GM18505 (cell line): Measurements from ENCODE around the gene DGKD.
A peak's percentile ranks its signal among the peaks of the same experiment; 100 is the strongest.

Source experiments
- ATAC-seq: cut with Tn5 transposase; IDR thresholded peaks from one replicate; pipeline ENCODE4 v1.9.1; 2021; ENCODE audit not compliant: unreplicated experiment
- POLR2A ChIP-seq: IDR thresholded peaks from 4 replicates; pipeline ENCODE4 v1.6.1; 2011; ENCODE audit warnings: borderline replicate concordance; ENCODE audit not compliant: insufficient read depth, insufficient read length; ENCODE audit errors: extremely low read depth

The DGKD gene

DNA sequence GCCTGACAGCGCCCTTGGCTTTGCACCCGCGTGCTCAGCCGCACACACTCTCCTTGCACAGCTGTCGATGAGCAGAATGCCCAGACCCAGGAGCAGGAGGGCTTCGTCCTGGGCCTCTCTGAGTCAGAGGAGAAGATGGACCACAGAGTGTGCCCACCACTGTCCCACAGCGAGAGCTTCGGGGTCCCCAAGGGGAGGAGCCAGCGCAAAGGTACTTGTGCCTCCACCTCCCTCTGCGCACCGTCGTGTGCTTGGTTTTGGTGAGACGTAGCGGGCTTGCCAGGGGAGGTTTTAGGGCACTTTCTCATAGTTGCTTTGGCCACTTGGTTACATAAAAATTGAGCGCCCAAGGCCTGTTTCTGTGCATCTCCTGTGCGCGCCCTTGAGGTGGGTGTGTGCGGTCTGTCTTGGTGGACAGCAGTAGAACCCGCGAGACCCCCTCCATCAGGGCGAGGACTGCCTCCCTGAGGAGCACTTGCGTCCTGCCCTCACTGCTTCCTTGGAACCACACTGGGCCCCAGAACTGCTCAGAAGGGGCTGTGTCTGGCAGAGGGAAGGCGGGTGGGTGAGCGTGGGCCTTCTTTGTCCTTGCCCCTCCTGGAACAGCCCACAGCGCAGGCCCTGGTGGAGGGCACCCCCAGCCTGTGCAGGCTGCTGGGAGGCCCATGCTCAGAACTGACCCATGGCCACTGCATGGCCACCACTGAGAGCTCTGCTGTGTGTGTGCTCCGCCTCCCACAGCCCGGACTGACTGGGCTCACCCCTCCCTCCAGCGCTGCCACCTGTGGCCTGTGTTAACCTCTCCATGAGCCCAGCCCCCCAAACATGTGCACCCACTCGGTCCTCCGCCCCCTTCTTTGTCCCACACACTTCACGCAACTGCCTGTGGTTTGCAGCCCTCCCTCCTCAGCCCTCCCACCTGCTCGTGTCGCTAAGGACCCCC lies 95.9 kb downstream of the DGKD start:
- no peak for ATAC-seq
- TF ChIP-seq POLR2A = no peak

DNA sequence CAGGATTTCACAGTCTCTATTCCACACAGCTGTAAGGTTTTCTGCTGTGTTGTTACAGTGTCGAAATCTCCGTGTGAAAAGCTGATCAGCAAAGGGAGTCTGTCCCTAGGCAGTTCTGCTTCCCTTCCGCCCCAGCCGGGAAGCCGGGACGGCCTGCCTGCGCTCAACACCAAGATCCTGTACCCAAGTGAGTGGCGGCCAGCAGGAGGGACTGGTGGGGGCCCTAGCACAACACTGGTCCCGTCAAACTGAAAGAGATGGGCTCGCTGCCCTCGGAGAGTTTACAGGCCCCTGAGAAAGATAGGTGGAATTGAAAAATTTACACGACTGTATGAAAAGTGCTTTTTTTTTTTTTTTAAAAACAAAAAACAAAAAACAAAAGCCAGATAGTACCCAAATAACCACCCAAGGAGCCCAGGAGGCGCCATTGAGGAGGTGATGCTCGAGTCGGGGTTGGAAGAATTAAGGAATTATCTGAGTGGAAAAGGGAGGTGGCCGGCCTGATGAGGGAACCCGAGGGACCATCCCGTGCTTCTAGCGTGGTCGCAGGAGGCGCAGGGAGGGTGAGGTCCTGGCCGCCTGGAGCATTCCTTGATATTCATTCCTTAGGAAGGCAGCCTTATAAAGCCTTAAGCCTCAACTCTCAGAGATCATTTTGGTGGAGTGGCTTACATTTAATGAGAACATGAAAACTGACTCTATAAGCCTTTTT lies 96.7 kb downstream of the DGKD start:
- ATAC-seq = no peak
- no peak for TF ChIP-seq POLR2A

DNA sequence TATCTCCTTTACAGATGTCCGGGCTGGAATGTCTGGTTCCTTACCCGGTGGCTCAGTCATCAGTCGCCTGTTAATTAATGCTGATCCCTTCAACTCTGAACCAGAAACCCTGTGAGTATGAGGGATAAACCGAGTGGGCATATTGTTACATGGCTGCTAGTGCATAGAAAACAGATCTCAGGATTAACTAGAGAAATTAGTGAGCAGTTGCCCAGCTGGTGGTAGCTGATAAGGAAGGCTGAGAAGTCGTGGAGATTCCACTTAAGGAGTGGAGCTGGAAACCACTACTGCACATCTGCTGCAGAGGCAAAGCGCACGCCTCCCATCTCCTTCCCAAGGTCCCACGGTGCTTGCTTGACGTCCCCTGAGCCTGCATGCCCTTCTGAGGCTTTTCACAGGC lies 97.7 kb downstream of the DGKD start:
- no peak for ATAC-seq
- no peak for TF ChIP-seq POLR2A

DNA sequence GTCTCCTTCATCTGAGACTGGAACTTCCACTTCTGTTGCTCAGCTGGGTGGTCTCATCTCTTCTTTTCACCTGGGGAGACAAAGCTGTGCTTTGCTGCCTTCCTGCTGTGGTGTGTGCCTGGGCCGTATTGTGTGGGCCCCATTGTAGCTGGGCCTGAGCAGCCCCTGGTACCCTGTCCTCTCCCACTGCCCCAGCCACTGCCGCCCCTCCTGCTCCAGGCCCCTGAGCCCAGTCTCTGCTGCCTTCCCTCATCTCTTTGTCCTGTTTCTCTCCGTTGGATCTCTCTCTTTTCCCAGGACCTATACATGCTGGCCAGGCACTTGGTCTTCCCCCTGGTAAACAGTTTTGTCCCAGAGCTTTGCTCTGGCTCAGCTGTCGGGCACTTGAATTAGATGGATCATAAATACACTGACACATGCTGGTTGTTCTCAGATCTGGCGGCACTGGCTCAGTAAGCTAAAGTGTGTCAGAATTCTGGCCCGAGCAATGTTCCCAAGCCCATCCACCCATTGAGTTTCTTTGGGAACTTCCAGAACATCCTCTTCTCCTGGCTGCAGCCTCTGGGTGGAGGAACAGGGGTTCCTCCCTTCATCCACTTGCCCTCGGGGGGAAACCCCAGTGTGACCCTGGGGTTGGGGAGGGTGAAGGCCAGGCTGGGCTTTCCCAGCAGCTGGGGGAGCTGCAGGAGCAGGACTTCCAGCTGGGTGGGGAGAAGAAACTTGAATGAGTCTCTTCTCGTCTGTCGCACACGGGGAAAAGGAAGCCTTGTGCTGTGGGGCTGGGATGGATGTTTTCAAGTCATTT lies 99.0 kb downstream of the DGKD start:
- ATAC-seq = no peak
- TF ChIP-seq POLR2A = no peak

DNA sequence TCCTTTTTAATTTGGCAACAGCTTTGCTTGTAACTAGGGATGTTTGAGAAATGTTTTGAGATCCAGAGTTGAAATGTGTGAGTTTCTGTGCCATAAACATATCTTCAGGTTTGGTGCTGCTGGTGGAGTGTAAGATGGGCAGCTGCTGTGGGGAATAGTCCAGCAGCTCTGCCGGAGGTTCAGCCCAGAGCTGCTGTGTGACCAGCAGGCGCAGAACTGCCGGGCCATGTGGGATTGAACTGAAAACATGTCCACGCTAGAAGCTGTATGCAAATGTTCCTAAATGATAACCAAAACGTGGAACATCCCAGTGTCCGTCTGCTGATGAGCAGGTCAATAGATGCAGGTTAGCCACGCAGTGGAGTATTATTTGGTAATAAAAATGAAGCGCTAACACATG lies 99.6 kb downstream of the DGKD start:
- no peak for ATAC-seq
- TF ChIP-seq POLR2A = no peak

DNA sequence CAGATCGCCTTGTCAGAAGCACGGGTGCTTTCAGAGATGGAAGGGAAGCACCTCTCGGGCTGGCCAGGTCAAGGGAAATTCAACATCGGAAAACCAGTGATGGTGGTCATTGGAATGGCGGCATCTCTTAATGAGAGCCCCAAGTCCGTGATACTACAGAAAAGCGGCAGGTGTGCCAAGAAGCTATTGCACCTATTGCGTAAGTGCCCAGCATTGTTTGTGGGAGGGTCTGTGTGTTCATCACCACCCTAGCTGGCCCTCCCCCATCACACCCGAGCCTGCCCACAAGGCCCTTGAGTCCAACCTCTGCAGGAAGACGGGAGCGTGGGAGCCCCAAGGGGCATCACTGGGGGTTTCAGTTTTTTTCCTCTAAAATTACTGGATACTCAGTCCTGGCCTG lies 100.7 kb downstream of the DGKD start:
- TF ChIP-seq POLR2A = no peak
- ATAC-seq = no peak

DNA sequence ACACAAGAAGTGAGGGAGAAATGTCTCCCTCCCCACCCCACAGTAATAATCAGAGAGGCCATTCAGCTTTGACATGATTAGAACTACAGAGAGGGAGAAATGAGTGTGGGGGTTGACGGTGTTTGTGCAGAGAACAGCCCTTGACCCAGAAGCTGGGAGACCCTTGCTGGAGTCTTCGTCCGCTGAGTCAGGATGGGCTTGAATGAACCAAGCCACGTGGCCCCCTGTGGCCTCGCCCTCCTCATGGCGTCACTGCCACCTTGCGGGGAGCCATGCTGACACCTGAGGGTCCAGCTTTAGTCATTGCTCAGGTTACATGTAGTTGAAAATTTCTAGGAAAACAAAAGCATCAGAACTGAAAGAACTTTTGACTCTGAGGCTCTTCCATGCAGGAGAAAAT lies 101.2 kb downstream of the DGKD start:
- no peak for ATAC-seq
- TF ChIP-seq POLR2A = no peak

DNA sequence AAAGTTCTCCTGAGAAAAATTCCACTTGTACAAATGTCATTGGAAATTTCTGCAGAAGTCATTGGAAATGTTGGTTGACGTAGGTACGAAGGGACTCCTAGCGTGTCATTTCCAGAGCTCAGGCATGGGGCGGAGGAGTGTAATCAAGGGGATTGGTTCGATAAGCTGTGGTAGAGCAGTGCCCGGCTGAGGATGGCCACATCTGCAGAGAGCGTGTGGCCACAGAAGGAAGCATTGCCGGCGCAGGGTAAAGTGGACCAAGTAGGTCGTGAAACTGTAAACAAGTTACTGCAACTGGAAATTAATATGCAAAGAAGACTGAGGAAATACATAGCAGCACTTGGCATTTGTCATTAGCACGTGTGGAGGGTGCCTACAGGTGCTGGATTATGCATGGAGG lies 101.8 kb downstream of the DGKD start:
- no peak for TF ChIP-seq POLR2A
- ATAC-seq = no peak

DNA sequence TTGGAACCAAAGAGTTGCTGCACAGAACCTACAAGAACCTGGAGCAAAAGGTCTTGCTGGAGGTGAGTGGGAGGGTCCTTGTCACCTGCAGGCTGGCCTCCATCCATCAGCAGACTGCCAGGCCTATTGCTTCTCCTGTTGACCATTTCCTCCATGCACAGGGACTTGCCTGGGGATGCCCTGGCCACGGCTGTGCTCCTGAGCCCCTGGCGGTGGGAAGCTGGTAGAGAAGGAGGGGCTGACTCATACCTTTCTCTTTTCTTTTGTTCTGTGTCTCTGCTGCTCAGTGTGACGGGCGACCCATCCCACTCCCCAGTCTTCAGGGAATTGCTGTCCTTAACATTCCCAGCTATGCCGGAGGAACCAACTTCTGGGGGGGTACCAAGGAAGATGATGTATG lies 102.6 kb downstream of the DGKD start:
- TF ChIP-seq POLR2A = peak; percentile 19
- no peak for ATAC-seq

DNA sequence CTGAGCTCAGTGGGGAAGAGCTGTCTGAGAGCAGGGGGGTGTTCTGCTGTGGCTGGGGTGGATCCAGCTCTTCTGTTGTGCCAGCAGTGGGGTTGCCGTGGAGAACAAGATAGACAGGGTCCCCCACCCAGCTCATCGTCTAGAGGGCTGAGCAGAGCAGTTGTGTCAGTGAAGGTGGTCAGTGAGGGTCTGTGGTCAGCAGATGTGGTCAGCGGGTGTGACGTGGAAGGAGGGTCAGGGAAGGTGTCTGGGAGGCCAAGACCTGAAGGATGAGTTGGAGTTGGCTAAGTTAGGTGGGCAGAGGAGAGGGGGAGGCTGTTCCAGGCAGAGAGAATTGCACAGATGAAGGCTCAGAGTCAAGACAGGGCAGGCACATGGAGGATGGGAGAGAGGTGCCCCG lies 103.1 kb downstream of the DGKD start:
- no peak for ATAC-seq
- TF ChIP-seq POLR2A = no peak

DNA sequence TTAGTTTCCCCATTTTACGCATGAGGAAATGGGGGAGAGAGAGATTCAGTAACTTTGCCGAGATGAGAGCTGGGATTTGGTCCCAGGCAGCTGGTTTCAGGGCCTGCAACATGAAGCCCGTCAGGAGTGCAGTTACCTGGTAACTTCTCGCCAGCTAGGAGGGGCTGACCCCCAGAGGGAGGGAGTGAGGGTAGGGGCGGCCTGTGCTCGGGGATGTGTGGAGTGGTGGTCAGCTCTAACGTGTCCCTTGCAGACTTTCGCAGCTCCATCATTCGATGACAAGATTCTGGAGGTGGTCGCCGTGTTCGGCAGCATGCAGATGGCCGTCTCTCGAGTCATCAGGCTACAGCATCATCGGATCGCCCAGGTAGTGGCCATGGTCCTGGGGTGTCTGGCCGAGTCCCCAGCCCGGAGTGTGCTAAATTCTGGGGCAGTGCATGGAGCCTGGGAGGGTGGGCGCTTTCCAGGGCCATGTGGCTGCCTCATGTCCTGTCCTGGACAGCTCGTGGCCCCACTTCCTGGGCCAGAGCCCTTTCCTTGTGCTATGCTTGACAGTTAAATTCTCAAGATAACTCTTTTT lies 103.8 kb downstream of the DGKD start:
- ATAC-seq = no peak
- TF ChIP-seq POLR2A = peak; percentile 24

DNA sequence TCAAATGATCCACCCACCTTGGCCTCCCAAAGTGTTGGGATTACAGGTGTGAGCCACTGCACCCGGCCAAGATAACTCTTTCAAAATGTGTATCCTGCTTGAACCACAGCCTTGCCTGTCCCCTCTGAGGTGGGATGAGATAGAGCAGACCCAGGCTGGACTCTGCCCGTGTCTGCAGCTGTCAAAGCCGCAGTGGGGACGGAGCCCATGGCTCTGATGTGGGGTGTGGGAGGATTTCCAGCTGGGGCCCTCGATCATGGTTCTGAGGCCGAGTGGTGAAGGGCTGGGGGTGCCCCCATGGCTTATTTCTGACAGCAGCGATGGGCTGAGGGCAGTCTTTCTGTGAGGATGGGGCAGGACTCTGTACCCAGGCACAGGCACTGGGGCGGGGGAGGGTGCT lies 104.5 kb downstream of the DGKD start:
- no peak for ATAC-seq
- TF ChIP-seq POLR2A = no peak

DNA sequence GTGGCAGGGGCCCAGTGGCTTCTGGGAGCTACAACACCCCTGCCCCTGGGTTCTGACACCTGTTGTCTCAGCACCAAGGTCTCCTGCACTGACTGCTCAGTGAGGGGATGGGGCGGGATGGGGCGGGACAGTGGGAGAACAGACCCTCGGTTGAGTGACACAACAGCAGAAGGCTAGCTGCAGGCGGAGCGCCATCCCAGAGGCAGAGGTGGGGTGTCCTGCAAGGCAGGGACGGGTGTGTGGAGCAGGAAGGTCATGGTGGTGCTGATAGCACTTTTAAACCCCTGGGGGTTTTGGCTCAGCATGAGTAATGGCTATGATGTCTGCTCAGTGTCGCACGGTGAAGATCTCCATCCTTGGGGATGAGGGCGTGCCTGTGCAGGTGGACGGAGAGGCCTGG lies 105.1 kb downstream of the DGKD start:
- no peak for TF ChIP-seq POLR2A
- no peak for ATAC-seq
